ENCODE data around the gene DLG4.

Gene DLG4

DNA sequence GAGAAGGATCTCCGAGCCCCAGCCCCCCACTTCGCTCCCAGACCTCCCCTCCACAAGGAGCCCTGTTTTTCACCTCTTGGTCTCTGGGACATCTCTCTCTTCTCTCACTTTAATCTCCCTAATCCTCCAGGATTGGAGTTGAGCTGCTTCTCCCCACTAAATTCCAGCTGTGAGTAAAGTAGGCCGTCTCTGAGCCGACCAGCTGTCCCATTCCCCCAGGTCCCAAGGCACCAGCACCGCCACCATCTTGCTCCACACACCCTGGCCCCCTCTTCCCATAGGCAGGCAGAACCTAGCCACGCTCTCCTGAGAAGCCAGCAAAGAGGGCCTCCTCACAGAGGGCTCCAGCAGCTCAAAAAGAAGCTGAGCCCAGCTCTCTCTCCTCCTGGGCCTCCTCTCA is 878 bp downstream of the DLG4 start:
- H3K4me1 ChIP-seq (ENCODE audit: control insufficient read depth in 1 of 2, insufficient read depth in 2 of 2, low read length in 2 of 2) = peaks cover 28 to 59% of the 10 kb centered on the region in 2 donors
- peaks cover 7 to 15% of the 10 kb centered on the region in 2 donors for H3K36me3 ChIP-seq (ENCODE audit: control insufficient read depth in 1 of 2, insufficient read depth in 2 of 2, low read length in 2 of 2)
- H3K27ac ChIP-seq (ENCODE audit: low read length) = peak overlapping the region; percentile 76
- no peaks in the 10 kb centered on the region for H3K27me3 ChIP-seq (ENCODE audit: low read depth, low read length)
- H3K9me3 ChIP-seq (ENCODE audit: control insufficient read depth in 1 of 2, low read length in 2 of 2) = no peaks in the 10 kb centered on the region
- H3K4me3 ChIP-seq (ENCODE audit: low read depth in 1 of 2, low read length in 2 of 2) = no peak overlapping the region

DNA sequence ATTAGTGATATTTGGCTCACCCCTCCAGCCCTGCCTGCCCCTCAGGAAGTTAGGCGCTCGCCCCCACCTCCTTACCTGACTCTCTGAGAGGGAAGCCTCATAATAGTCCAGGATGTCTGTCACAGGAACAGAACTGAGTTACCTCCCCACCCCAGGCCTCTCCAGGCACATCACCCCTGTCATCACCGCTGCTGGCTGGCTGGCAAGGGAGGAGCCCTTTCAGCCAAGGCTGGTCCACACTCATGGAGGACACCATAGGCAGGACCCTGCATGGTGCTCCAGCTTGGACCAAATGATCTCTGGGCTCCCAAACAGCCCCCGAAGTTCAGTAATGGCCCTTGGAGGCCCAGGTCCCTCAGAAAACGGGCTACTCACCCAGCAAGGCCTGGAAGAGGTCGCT is 1.5 kb downstream of the DLG4 start:
- Histone ChIP-seq H3K4me1 (ENCODE audit: control insufficient read depth in 1 of 2, insufficient read depth in 2 of 2, low read length in 2 of 2) (peaks cover 29 to 59% of the 10 kb centered on the region in 2 donors), H3K27me3 (ENCODE audit: low read depth, low read length) (no peaks in the 10 kb centered on the region), H3K9me3 (ENCODE audit: control insufficient read depth in 1 of 2, low read length in 2 of 2) (no peaks in the 10 kb centered on the region), H3K36me3 (ENCODE audit: control insufficient read depth in 1 of 2, insufficient read depth in 2 of 2, low read length in 2 of 2) (peaks cover 1 to 9% of the 10 kb centered on the region in 2 donors), H3K27ac (ENCODE audit: low read length) (peak overlapping the region; percentile 60), H3K4me3 (ENCODE audit: low read depth in 1 of 2, low read length in 2 of 2) (peak overlapping the region in 1 of 2 donors; percentile 53)

DNA sequence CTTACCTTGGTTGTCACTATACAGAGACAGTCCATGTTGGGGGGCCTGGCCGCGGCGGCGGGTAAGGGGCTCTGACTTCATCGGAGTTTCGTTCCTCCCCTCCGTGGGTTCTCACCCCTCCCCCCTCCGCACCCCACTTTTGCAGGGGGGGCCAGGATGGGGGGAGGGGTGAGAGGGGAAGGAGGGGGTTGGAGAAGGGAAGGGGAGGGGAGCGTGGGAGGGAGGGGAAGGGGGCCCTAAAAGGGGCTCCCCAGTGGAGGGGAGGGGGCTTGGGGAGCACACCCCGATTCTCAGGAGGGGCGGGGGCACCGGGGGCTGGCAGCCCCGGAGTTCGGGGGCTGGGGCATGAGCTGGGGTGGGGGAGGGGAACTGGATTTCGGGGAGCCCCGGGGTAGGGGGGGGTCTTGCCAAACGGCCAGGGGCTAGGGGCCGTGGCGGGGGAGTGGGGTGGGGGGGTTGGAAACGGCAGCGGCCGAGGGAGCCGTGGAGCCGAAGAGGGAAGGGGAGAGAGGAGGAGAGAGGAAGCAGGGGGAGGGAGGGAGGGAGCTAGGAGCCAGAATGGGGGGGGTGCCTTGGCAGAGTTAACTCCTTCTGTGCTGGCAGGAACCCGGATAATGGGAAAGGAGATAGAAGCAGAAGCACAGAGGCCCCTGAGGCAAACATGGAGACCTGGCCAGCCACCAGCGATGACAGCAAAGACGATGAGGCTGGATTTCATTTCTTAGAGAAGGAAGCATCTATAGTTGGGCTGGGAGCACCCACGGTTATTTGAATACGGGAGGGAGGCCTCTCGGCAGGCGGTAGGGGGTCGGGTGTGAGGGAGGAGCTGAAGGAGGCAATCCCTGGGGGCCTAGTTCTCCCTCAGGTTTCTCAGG is 2.3 kb downstream of the DLG4 start:
- Histone ChIP-seq H3K27me3 (ENCODE audit: low read depth, low read length) (no peaks in the 10 kb centered on the region), H3K36me3 (ENCODE audit: control insufficient read depth in 1 of 2, insufficient read depth in 2 of 2, low read length in 2 of 2) (peaks cover 0 to under 1% of the 10 kb centered on the region in 2 donors), H3K4me1 (ENCODE audit: control insufficient read depth in 1 of 2, insufficient read depth in 2 of 2, low read length in 2 of 2) (peaks cover 29 to 59% of the 10 kb centered on the region in 2 donors), H3K4me3 (ENCODE audit: low read depth in 1 of 2, low read length in 2 of 2) (peak overlapping the region; percentile 63 to 70), H3K9me3 (ENCODE audit: control insufficient read depth in 1 of 2, low read length in 2 of 2) (no peaks in the 10 kb centered on the region), H3K27ac (ENCODE audit: low read length) (peak overlapping the region; percentile 60)

DNA sequence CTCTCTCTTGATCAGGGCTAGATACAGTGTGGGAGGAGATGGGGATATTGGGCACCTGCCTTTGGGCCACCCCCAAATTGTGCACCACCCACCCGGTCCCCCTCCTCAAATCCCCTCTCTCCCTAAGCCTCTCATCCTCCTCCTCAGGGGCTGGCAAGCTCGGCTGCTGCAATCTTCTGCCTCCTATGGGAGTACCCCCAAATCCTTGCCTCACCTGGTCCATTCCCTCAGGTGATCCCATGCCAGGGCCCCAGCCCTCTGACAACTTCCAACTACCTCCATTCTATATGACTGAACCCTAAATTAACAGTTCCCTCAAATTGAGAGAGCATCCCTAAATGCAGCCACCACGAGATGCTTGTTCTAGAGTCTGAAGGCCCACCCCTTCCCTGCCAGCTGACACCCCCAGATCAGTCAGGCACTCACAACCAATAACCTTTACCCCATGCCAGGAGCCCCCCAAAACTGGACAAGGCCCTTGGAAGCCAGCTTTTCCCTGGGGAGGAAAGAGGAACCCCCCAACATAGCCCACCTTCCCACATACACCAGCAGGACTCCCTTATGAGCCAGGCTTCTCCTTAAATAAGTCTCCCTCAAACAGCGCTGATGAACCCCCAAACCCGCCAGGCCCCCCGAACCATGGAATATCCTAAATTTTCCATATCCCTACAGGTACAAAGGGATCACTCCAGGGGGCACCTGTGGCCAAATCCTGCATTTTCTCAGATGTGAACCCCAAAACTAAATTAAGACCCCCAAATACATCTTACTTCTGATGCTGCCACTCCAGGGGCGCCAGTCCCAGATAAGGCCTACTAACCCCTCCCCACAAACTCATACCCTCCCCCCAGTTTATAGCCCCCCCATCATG is 3.2 kb downstream of the DLG4 start:
- Histone ChIP-seq H3K4me3 (ENCODE audit: low read depth in 1 of 2, low read length in 2 of 2) (peak overlapping the region; percentile 61 to 70), H3K9me3 (ENCODE audit: control insufficient read depth in 1 of 2, low read length in 2 of 2) (no peaks in the 10 kb centered on the region), H3K27me3 (ENCODE audit: low read depth, low read length) (no peaks in the 10 kb centered on the region), H3K4me1 (ENCODE audit: control insufficient read depth in 1 of 2, insufficient read depth in 2 of 2, low read length in 2 of 2) (peaks cover 28 to 55% of the 10 kb centered on the region in 2 donors), H3K27ac (ENCODE audit: low read length) (peak overlapping the region; percentile 56), H3K36me3 (ENCODE audit: control insufficient read depth in 1 of 2, insufficient read depth in 2 of 2, low read length in 2 of 2) (no peaks in the 10 kb centered on the region)

DNA sequence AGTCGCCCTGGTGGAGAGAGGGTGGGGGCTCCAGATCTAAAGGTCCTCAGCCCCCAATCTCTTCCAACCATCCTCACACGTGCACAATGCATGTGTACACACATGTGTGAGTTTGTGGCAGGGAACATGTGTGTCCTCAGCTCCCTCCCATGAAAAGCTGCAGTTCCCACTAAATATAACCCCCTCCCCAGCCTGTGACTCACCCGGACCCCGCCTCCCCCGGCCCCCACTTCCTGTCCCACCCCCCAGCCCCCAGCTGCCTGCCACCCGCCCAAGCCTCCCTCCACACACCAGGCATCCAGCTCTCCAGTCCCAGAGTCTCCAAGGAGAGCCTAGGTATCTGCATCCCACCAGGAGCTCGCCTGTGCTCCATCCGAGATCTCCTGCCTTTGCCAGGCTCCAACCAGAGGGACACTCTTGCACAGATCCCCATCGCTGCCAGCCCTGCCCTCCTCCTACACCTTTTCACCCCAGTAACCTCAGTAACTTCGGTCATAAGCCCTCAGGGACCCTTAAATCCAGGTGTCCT is 3.9 kb downstream of the DLG4 start:
- H3K27ac ChIP-seq (ENCODE audit: low read length) = peak overlapping the region; percentile 54
- peaks cover 25 to 48% of the 10 kb centered on the region in 2 donors for H3K4me1 ChIP-seq (ENCODE audit: control insufficient read depth in 1 of 2, insufficient read depth in 2 of 2, low read length in 2 of 2)
- H3K4me3 ChIP-seq (ENCODE audit: low read depth in 1 of 2, low read length in 2 of 2) = peak overlapping the region; percentile 61 to 77
- H3K36me3 ChIP-seq (ENCODE audit: control insufficient read depth in 1 of 2, insufficient read depth in 2 of 2, low read length in 2 of 2) = no peaks in the 10 kb centered on the region
- H3K27me3 ChIP-seq (ENCODE audit: low read depth, low read length) = no peaks in the 10 kb centered on the region
- no peaks in the 10 kb centered on the region for H3K9me3 ChIP-seq (ENCODE audit: control insufficient read depth in 1 of 2, low read length in 2 of 2)

DNA sequence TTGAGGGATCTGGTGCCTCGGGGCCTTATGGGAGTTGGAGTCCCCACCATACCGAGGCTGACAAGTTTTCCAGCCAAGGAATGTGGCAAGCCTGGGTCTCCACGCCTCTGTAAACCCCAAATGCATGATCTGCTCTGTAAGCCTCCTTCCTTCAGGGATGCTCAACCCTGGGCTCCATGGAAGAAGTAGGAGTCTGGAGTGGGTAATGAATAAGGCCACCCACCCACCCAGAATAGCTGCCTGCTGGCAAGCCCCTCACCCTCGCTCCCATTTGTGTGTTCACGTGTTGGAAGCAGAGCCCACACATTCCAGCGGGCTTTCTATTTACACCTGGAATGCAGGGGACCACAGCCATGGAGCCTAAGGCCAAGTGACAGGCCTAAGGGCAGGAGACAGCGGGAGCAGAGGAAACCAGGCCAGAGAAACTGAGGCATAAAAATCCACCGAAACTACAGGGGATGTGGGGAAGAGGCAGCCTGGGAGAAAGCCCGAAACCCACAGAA is 4.4 kb downstream of the DLG4 start:
- peak overlapping the region; percentile 56 for H3K27ac ChIP-seq (ENCODE audit: low read length)
- peaks cover 25 to 48% of the 10 kb centered on the region in 2 donors for H3K4me1 ChIP-seq (ENCODE audit: control insufficient read depth in 1 of 2, insufficient read depth in 2 of 2, low read length in 2 of 2)

DNA sequence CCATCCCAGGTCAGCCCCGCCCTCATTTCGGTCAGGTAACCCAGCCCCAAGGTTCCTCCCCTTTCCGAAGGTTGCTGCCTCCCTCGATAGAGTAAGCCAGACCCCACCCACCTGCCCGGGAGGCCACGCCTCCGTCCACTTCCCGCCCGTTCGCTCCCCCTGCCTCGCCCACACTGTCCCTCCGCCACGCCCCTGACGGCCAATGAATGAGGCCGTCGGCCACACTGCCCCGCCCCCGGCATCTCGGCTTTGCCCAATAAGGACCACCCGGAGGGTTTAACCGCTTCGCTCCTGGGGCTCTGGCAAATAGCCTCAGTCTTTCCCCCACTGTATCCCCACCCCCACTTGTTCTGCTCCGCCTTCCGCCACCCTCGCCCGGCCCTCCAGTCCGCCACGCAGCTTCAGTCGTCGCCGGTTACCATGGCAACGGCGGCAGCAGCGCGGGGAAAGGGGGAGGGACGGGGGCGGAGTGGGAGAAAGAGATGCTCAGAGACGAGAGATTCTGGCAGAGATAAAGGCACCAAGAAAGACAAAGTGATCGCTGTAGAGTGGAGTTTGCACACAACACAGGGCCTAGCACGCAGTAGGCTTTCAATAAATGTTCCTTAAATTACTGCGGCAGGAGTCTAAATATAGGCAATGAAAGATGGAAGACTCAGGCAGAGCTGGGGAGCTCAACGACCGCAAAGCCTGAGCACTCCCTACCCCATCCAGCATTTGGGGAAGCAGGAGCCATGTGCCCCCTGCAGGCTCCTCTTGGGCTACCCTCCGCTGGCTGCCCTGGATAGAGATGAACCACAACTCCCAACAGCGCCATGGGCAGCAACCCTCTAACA is 5.1 kb downstream of the DLG4 start:
- Histone ChIP-seq H3K36me3 (ENCODE audit: control insufficient read depth in 1 of 2, insufficient read depth in 2 of 2, low read length in 2 of 2) (no peaks in the 10 kb centered on the region), H3K27ac (ENCODE audit: low read length) (peak overlapping the region; percentile 56), H3K4me3 (ENCODE audit: low read depth in 1 of 2, low read length in 2 of 2) (peak overlapping the region; percentile 70 to 77), H3K9me3 (ENCODE audit: control insufficient read depth in 1 of 2, low read length in 2 of 2) (no peaks in the 10 kb centered on the region), H3K27me3 (ENCODE audit: low read depth, low read length) (no peaks in the 10 kb centered on the region), H3K4me1 (ENCODE audit: control insufficient read depth in 1 of 2, insufficient read depth in 2 of 2, low read length in 2 of 2) (peaks cover 24 to 45% of the 10 kb centered on the region in 2 donors)

More for the DNA sequence above, 4.4 kb downstream of the DLG4 start:
- H3K9me3 ChIP-seq (ENCODE audit: control insufficient read depth in 1 of 2, low read length in 2 of 2) = no peaks in the 10 kb centered on the region
- H3K4me3 ChIP-seq (ENCODE audit: low read depth in 1 of 2, low read length in 2 of 2) = peak overlapping the region; percentile 70 to 77
- no peaks in the 10 kb centered on the region for H3K27me3 ChIP-seq (ENCODE audit: low read depth, low read length)
- no peaks in the 10 kb centered on the region for H3K36me3 ChIP-seq (ENCODE audit: control insufficient read depth in 1 of 2, insufficient read depth in 2 of 2, low read length in 2 of 2)

DNA sequence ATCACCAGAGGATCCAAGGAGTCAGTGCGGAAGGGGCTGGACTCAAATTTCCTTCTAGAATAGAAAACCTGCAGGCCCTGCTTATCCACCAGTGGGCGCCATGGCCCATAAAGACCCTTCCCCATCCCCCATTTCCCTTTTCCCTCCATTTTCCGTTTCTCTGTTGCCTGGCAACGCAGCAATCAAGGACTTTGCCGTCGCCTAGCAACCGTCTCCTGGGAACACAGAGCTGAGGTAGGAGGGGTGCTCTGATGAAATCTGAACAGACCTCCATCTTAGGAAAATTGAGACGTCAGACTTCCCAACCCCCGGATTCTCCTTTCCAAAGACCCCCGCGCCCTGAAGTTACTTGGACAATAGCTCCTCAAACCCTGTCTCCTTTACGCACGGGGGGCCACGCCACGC is 5.7 kb downstream of the DLG4 start:
- peaks cover 18 to 38% of the 10 kb centered on the region in 2 donors for H3K4me1 ChIP-seq (ENCODE audit: control insufficient read depth in 1 of 2, insufficient read depth in 2 of 2, low read length in 2 of 2)
- H3K4me3 ChIP-seq (ENCODE audit: low read depth in 1 of 2, low read length in 2 of 2) = peak overlapping the region; percentile 70 to 77
- no peaks in the 10 kb centered on the region for H3K9me3 ChIP-seq (ENCODE audit: control insufficient read depth in 1 of 2, low read length in 2 of 2)
- no peaks in the 10 kb centered on the region for H3K36me3 ChIP-seq (ENCODE audit: control insufficient read depth in 1 of 2, insufficient read depth in 2 of 2, low read length in 2 of 2)
- H3K27me3 ChIP-seq (ENCODE audit: low read depth, low read length) = no peaks in the 10 kb centered on the region
- peak overlapping the region; percentile 11 for H3K27ac ChIP-seq (ENCODE audit: low read length)

DNA sequence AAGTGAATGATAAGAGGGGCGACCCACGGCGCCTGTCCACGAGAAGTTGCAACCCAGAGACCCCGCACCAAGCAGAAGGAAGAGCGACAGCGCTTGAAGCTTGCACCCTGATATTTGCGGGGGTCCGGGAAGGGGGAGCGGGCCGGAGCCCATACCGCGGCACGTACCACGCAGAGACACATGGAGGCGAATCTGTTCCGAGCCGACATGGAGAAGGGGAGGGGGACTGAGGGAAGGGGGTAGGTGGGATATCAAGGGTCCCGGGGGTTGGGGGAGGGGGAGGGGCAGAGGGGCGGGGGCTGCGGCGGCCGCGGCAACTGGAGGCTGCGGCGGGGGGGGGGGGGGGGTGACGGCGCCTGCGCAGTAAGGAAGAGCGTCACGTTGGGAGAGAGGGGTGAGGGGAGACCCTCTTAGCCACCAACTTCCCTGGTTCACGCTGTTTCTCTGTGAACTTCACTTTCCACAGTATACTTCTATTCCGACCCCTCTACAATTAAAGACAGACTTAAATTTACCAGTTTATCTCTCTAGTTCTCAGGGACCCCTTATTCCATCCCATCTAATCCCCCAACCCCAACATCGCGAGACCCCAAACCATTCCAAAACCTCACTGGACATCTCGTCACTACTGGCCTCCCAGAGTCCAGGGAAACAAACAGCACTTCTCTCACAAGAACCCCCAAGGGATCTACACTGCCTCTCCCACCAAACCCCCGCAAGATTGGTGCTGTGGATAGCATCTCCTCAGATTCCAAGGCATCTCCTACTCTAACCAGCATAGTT is 8.0 kb downstream of the DLG4 start:
- no peaks in the 10 kb centered on the region for H3K9me3 ChIP-seq (ENCODE audit: control insufficient read depth in 1 of 2, low read length in 2 of 2)
- peaks cover 16 to 20% of the 10 kb centered on the region in 2 donors for H3K4me1 ChIP-seq (ENCODE audit: control insufficient read depth in 1 of 2, insufficient read depth in 2 of 2, low read length in 2 of 2)
- no peaks in the 10 kb centered on the region for H3K36me3 ChIP-seq (ENCODE audit: control insufficient read depth in 1 of 2, insufficient read depth in 2 of 2, low read length in 2 of 2)
- H3K4me3 ChIP-seq (ENCODE audit: low read depth in 1 of 2, low read length in 2 of 2) = no peak overlapping the region
- no peak overlapping the region for H3K27ac ChIP-seq (ENCODE audit: low read length)
- H3K27me3 ChIP-seq (ENCODE audit: low read depth, low read length) = no peaks in the 10 kb centered on the region

Measured in muscle layer of duodenum (tissue), 2 donors.